Heart left ventricle (tissue), 16 donors: ENCODE measurements around the gene USP6NL. TPM values are rescaled to one million over a fixed set of nuclear protein-coding genes. Genes with fewer than 3 reads are reported as not detected.
"Not testable (repeated sequence)": the region's sequence is repeated elsewhere in the genome, so short reads cannot be mapped to it uniquely, and the experiment has no call there.

Experiments used
- ATAC-seq, 4 donors: fragments of 200-7000 bp; cut with Tn5 transposase; one replicate each; pipeline ENCODE4 v1.9.1; 2020 to 2022; ENCODE audit warnings: moderate library complexity in 4 of 4, mild to moderate bottlenecking in 3 of 4, moderate number of reproducible peaks in 1 of 4
- DNase-seq, 5 donors: peaks; one replicate each; pipeline ENCODE4 v3.0.0-alpha.2; 2020
- H3K27ac ChIP-seq, 12 donors: fragments of 200-600 bp; sonication (generic) in 4 of 12; one replicate each; pipeline versions ENCODE4 v1.5.0 to v1.8.0; 2016 to 2022; ENCODE audit warnings: mild to moderate bottlenecking in 2 of 12
- H3K27me3 ChIP-seq, 9 donors: fragments of 200-600 bp; sonication (generic) in 2 of 9; one replicate each; pipeline versions ENCODE4 v1.5.1 to v1.8.0; 2016 to 2022; ENCODE audit warnings: mild to moderate bottlenecking in 3 of 9
- H3K36me3 ChIP-seq, 9 donors: fragments of 200-600 bp; sonication (generic) in 2 of 9; one replicate each; pipeline versions ENCODE4 v1.5.0 to v1.8.0; 2018 to 2022; ENCODE audit warnings: mild to moderate bottlenecking in 2 of 9
- H3K4me1 ChIP-seq, 12 donors: fragments of 200-600 bp; sonication (generic) in 4 of 12; one replicate each; pipeline versions ENCODE4 v1.5.0 to v1.8.0; 2016 to 2022; ENCODE audit warnings: mild to moderate bottlenecking in 3 of 12
- H3K4me3 ChIP-seq, 12 donors: fragments of 200-600 bp; sonication (generic) in 4 of 12; one replicate each; pipeline versions ENCODE4 v1.5.0 to v1.8.0; 2017 to 2022; ENCODE audit warnings: mild to moderate bottlenecking in 9 of 12, moderate library complexity in 4 of 12
- H3K9me3 ChIP-seq, 12 donors: fragments of 200-600 bp; sonication (generic) in 4 of 12; one replicate each; pipeline versions ENCODE4 v1.5.0 to v1.8.0; 2016 to 2022; ENCODE audit warnings: mild to moderate bottlenecking in 1 of 12
- CTCF ChIP-seq, 12 donors: fragments of 200-600 bp; sonication (generic) in 4 of 12; IDR thresholded peaks; one replicate each; pipeline versions ENCODE4 v1.5.0 to v1.8.0; 2018 to 2022; ENCODE audit warnings: antibody characterized with exemption in 12 of 12, mild to moderate bottlenecking in 5 of 12
- POLR2A ChIP-seq, 2 donors: fragments of 450-650 bp; IDR thresholded peaks; one replicate each; pipeline ENCODE4 v1.6.1; 2017; ENCODE audit warnings: antibody characterized with exemption in 2 of 2, mild to moderate bottlenecking in 2 of 2, moderate library complexity in 2 of 2
- WGBS, 4 donors: extraction: QIAGEN DNeasy Blood & Tissue Kit in 2 of 4; methylation state at CpG; one replicate each; pipeline versions ENCODE4 v1.1.5 to v1.1.7; 2013 to 2018; 5-methylcytosine and 5-hydroxymethylcytosine counted together
- intact Hi-C, 10 donors: fragments of 100-400 bp; cut with DNase I; formaldehyde crosslinking; loops; one replicate each; pipeline versions ENCODE4 v1.11.1 to v1.14.2; 2022
- polyA plus RNA-seq, 2 donors: library from polyadenylated mRNA; stranded (reverse); fragments of 200-250 nt; gene quantifications; one replicate each; pipeline ENCODE4 v1.2.3, GENCODE V29; 2013
- total RNA-seq, 9 donors: library from RNA; depleted of rRNA in 2 of 9; stranded (reverse); fragments of >200 nt in 2 of 9; fragmentation: NEBNext Ultra II Directional in 3 of 9; extraction: Animal tissue kit (Norgen Biotek cat#: 25700) in 3 of 9; gene quantifications; one replicate each; pipeline versions ENCODE4 v1.1.0 to v1.2.4, GENCODE V29; 2016 to 2023
- donor health status: ischemic (EF 13 %, LVEDD 7.1; RV severe dilation, severe dysfunction).
- donor health status: healthy with polysubstance abuse.
- donor health status: DM: no; HTN: yes; CAD: no.
- donor health status: DM: no; HTN: no; CAD: no.
- donor health status: ischemic (EF 25% LVEDD 6.9; RV normal size, moderate dysfunction).
- donor health status: ischemic (EF 25% LVEDD 5.7; RV mildly dilated, moderate dysfunction).
- donor health status: healthy.
- donor health status: DM: yes; HTN: yes; CAD: no.
- donor health status: ischemic (EF 35%, LVEDD 5.7; RV mildly dilated, moderate dysfunction).
- donor health status: nonischemic (EF 11% LVEDD 7.7; RV severe dilation, severe dysfunction).
- donor health status: DM: yes; HTN: yes; CAD: no.
- donor health status: PGD.
- donor health status: ischemic (EF 29% LVEDD 5.4; RV normal size, mild dysfunction).
- donor health status: nonischemic (EF 23%, LVEDD 6.1; RV moderate dilation, normal function).

Gene USP6NL
- total and polyA plus RNA-seq, 11 donors, result 1.3 to 12.2 (median 9.6) TPM

DNA sequence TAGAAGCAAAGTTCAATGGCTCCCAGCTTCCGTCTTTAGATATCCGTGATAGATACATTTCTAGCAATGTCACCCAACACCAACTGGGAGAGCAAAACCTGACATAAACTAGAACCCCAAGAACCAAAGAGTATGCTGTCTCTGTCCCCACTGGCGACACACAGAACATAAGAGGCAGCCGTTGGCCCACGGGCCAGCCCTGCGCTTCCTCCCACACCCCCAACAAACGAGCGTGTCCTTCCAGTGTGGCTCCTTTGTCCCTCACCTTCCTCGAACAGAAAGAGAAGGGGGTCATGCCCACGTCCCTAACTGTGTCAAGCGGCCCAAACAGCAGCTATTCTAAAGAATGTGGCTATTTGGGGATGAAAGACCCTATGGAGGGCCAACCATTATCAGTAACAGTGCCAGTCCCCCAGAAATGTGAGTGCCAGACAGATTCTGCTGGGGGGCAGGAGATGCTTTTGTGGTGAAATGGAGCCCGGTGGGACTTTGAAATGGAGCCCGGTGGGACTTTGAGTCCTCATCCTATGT is 171.9 kb downstream of the USP6NL start:
- WGBS, 4 donors, result 85 to 93% (median 90%) methylated on average over 13 of the region's 13 CpGs
- DNase-seq (no peak), ATAC-seq (no peak)
- TF ChIP-seq POLR2A (IDR thresholded peaks at IDR 0.05) (no peak), CTCF (IDR thresholded peaks at IDR 0.05) (no peak)
- Histone ChIP-seq H3K27ac (no peak overlapping the region), H3K27me3 (peaks cover 0 to 8% (median 0%) of the 10 kb centered on the region in 9 donors), H3K36me3 (no peaks in the 10 kb centered on the region), H3K4me1 (no peaks in the 10 kb centered on the region), H3K9me3 (no peaks in the 10 kb centered on the region), H3K4me3 (no peak overlapping the region)
- intact Hi-C loops, result no loop called here

- Histone ChIP-seq H3K27ac (no peak overlapping the region), H3K36me3 (no peaks in the 10 kb centered on the region), H3K4me1 (no peaks in the 10 kb centered on the region), H3K4me3 (no peak overlapping the region), H3K27me3 (peaks cover 0 to 8% (median 0%) of the 10 kb centered on the region in 9 donors), H3K9me3 (no peaks in the 10 kb centered on the region)
- intact Hi-C loops, result no loop called here
- WGBS, 4 donors, result 80 to 94% (median 81%) methylated on average over 16 to 26 of the region's 26 CpGs
- ATAC-seq (no peak), DNase-seq (no peak)
- no peak for TF ChIP-seq POLR2A (IDR thresholded peaks at IDR 0.05)
- TF ChIP-seq CTCF (IDR thresholded peaks at IDR 0.05), result no peak
Measured at GRCh38 chr10:11437391-11438142, 173.9 kb downstream of the USP6NL start.

DNA sequence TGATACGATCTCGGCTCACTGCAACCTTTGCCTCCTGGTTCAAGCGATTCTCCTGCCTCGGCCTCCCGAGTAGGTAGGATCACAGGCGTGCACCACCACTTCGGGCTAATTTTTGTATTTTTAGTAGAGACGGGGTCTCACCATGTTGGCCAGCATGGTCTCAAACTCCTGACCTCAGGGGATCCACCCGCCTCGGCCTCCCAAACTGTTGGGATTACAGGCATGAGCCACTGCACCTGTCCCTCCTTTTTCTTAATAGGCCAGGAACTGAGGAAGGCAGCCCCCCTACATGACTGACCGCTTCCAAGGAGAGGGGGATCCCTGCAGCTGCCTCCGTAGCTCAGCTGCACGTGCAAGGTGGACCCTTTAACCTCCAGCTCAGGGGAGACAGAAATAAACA is 175.0 kb downstream of the USP6NL start:
- DNase-seq, intact Hi-C loops, H3K4me3 ChIP-seq, H3K27ac ChIP-seq, H3K36me3 ChIP-seq, H3K27me3 ChIP-seq, ATAC-seq, H3K9me3 ChIP-seq, H3K4me1 ChIP-seq: not testable (repeated sequence)
- WGBS, 4 donors, result 89 to 94% (median 94%) methylated on average over 13 of the region's 13 CpGs

DNA sequence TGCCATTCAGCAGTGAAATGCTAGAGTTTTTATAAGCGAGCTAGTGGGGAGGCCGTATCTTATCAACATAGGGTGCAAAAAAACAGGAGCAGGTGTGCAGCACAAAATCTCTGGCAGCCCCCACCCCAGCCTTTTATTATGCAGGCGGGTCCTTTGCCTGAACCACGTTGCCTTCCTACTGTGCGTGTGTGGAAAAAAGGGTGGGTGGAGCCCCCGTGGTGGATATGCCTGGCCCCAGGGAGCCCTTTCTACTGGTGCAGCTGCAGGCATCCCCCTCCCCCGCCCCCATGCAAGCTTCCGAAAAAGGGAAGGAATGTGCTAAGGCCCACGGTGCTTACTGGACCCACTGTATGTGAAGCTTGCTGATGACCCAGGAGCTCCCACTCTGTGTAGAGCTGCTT is 175.9 kb downstream of the USP6NL start:
- DNase-seq, result no peak
- 53 to 54% (median 54%) methylated on average over 8 to 9 of the region's 9 CpGs for WGBS, 4 donors
- H3K27me3 ChIP-seq, result peaks cover 0 to 8% (median 0%) of the 10 kb centered on the region in 9 donors
- H3K4me1 ChIP-seq, result no peaks in the 10 kb centered on the region
- no peaks in the 10 kb centered on the region for H3K9me3 ChIP-seq
- no peak for ATAC-seq
- H3K36me3 ChIP-seq, result no peaks in the 10 kb centered on the region
- H3K27ac ChIP-seq, result no peak overlapping the region
- no peak for TF ChIP-seq POLR2A (IDR thresholded peaks at IDR 0.05)
- no peak for TF ChIP-seq CTCF (IDR thresholded peaks at IDR 0.05)
- no peak overlapping the region for H3K4me3 ChIP-seq
- intact Hi-C loops, result no loop called here
